HepG2 (cell line): ENCODE results near the gene CYB561. TPM values are rescaled to one million over a fixed set of nuclear protein-coding genes. Genes with fewer than 3 reads are reported as not detected.

Source experiments
- ASH2L ChIP-seq: fragments of 300-600, 200-600 bp; sonication (generic); IDR thresholded peaks from 2 replicates; pipeline ENCODE4 v1.7.0; 2017; ENCODE audit warnings: low read depth, mild to moderate bottlenecking, moderate library complexity, mixed read lengths, low read length; ENCODE audit not compliant: insufficient read length
- BCL3 ChIP-seq: sonication (generic); formaldehyde crosslinking; IDR thresholded peaks from 2 replicates; pipeline ENCODE4 v1.5.1; 2020; ENCODE audit warnings: mild to moderate bottlenecking, missing genetic modification reagents, moderate library complexity
- DPF2 ChIP-seq: sonication (generic); formaldehyde crosslinking; IDR thresholded peaks from 2 replicates; pipeline ENCODE4 v1.4.0; 2020; ENCODE audit warnings: mild to moderate bottlenecking, low read depth, missing genetic modification reagents, borderline replicate concordance
- FOXK1 ChIP-seq: sonication (generic); formaldehyde crosslinking; IDR thresholded peaks from 2 replicates; pipeline ENCODE4 v1.4.0; 2020; ENCODE audit warnings: low read depth, missing genetic modification reagents, borderline replicate concordance
- HNF4A ChIP-seq: sonication (generic); formaldehyde crosslinking; IDR thresholded peaks from 2 replicates; pipeline ENCODE4 v1.4.0; 2020; ENCODE audit warnings: missing genetic modification reagents
- KDM1A ChIP-seq: IDR thresholded peaks from 2 replicates; pipeline ENCODE4 v1.6.1; 2016; ENCODE audit warnings: missing compliant biosample characterization
- KDM5A ChIP-seq: fragments of 200-600 bp; sonication (generic); IDR thresholded peaks from 2 replicates; pipeline ENCODE4 v1.7.0; 2018; ENCODE audit warnings: antibody characterized with exemption, mild to moderate bottlenecking, low read length, borderline replicate concordance
- MXD1 ChIP-seq: sonication (generic); formaldehyde crosslinking; IDR thresholded peaks from 2 replicates; pipeline ENCODE4 v1.4.0; 2020; ENCODE audit warnings: mild to moderate bottlenecking, missing genetic modification reagents
- RCOR2 ChIP-seq: IDR thresholded peaks from 2 replicates; pipeline ENCODE4 v1.6.1; 2016; ENCODE audit warnings: missing biosample characterization, missing genetic modification reagents
- SKI ChIP-seq: fragments of 450-650 bp; IDR thresholded peaks from one replicate; pipeline ENCODE4 v1.6.1; 2018; ENCODE audit warnings: mild to moderate bottlenecking; ENCODE audit not compliant: partially characterized antibody
- TFDP1 ChIP-seq: IDR thresholded peaks from 2 replicates; pipeline ENCODE4 v1.6.1; 2016; ENCODE audit warnings: missing compliant biosample characterization, missing genetic modification reagents, borderline replicate concordance
- ZGPAT ChIP-seq: IDR thresholded peaks from 2 replicates; pipeline ENCODE4 v1.6.1; 2016; ENCODE audit warnings: mild to moderate bottlenecking
- ZNF556 ChIP-seq: sonication (generic); formaldehyde crosslinking; IDR thresholded peaks from 2 replicates; pipeline ENCODE4 v1.4.0; 2020; ENCODE audit warnings: mild to moderate bottlenecking, missing genetic modification reagents, borderline replicate concordance
- ZNF607 ChIP-seq: sonication (generic); formaldehyde crosslinking; IDR thresholded peaks from 2 replicates; pipeline ENCODE4 v1.5.1; 2020; ENCODE audit warnings: missing genetic modification reagents, mild to moderate bottlenecking, borderline replicate concordance
- ZSCAN25 ChIP-seq: sonication (generic); formaldehyde crosslinking; IDR thresholded peaks from 2 replicates; pipeline ENCODE4 v1.8.0; 2022; ENCODE audit warnings: mild to moderate bottlenecking, missing genetic modification reagents
- ZSCAN5A ChIP-seq: sonication (generic); formaldehyde crosslinking; IDR thresholded peaks from 2 replicates; pipeline ENCODE4 v1.8.0; 2022; ENCODE audit warnings: mild to moderate bottlenecking, missing genetic modification reagents, borderline replicate concordance
- polyA plus RNA-seq, 8 experiments: library from polyadenylated mRNA; depleted of rRNA in 3 of 8; stranded (reverse) in 7 of 8; unstranded in 1 of 8; fragments of >200 nt; fragmentation: Illumina TruSeq in 4 of 8; extraction: Trizol in 4 of 8; gene quantifications; 2 replicates each; pipeline versions ENCODE4 v1.2.1 to v1.2.3, GENCODE V29; 2011 to 2016; ENCODE audit warnings: low read depth in 4 of 8, missing spikeins in 1 of 8, mixed read lengths in 1 of 8; ENCODE audit not compliant: insufficient read depth in 1 of 8
- total RNA-seq, 5 experiments: library from RNA; depleted of rRNA; stranded (reverse); fragments of >200 nt; fragmentation: Illumina TruSeq; extraction: Trizol; gene quantifications; 2 replicates each; pipeline ENCODE4 v1.2.3, GENCODE V29; 2016; ENCODE audit warnings: low read depth in 1 of 5
- TF ChIP-seq, protein P1 (sequence below): sonication (generic); formaldehyde crosslinking; IDR thresholded peaks from 2 replicates; pipeline ENCODE4 v1.4.0; 2020; ENCODE audit warnings: low read depth, missing genetic modification reagents

Gene CYB561
- total and polyA plus RNA-seq, 2 of the 13 experiments (the other 11 are each of a cell fraction or from before 2014, with no cell fraction given): 1.5 to 6.7 TPM

DNA sequence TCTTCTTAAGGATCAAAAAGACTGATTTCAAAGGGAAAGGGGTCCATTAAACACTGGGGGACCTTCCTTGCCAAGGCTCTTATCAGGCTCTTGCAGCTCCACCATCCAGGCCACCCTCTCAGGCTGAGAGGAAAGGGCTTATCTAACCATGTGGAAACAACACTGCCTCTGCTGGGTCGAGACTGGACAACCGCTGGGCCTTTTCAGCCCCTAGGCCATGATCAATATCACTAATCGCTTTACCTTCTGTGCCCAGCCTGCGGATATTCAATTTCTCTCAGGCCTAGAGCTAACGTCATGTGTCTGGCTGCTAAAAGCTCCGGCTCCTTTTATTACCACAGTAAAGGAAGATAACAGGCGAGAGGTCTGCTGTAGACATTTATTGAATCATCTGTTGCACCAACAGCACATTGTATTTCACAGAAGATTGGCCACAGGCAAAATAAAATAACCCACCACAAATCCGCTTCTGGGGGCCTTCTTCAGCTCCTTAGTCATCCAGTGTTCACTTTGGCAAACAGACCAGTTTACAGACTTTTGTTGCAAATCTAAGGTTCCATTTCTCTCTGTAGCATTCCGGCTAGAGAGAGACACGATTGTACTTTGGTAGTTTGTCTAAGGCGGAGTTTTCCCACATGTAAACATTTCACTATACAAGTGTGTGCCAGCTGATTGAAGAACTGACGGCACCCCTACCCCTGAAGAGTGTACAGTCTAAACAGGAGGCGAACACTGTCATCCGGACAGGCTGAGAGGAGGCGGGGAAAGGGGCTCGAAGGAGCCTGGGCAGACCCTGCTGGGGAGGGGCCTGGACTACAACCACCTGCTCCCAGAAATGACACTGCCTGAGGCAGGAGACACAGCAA lies 13.9 kb downstream of the CYB561 start (continued):
- TF ChIP-seq ZNF556 (CRISPR knock-in tag) (peak; percentile 39; the same call in 1 of the 2 replicates), SKI (peak; percentile 56), DPF2 (CRISPR knock-in tag) (no peak), KDM1A (peak; percentile 63; the same call in 1 of the 2 replicates), ASH2L (peak; percentile 41), ZSCAN5A (CRISPR knock-in tag) (peak; percentile 42; the same call in 1 of the 2 replicates), ZNF607 (CRISPR knock-in tag) (peak; percentile 63; the same call in 1 of the 2 replicates), KDM5A (no peak), RCOR2 (peak; percentile 55; the same call in 1 of the 2 replicates), FOXK1 (peak; percentile 54; the same call in 1 of the 2 replicates), TFDP1 (CRISPR knock-in tag) (0 out of 2 replicates have a peak, but pooled peaks have one; percentile 46), BCL3 (CRISPR knock-in tag) (peak; percentile 39; the same call in 1 of the 2 replicates), ZGPAT (CRISPR knock-in tag) (peak; percentile 55; the same call in 1 of the 2 replicates), HNF4A (CRISPR knock-in tag) (peak; percentile 66), MXD1 (CRISPR knock-in tag) (no peak), ZSCAN25 (CRISPR knock-in tag) (peak; percentile 70; the same call in 1 of the 2 replicates)
- TF ChIP-seq, protein P1, sequence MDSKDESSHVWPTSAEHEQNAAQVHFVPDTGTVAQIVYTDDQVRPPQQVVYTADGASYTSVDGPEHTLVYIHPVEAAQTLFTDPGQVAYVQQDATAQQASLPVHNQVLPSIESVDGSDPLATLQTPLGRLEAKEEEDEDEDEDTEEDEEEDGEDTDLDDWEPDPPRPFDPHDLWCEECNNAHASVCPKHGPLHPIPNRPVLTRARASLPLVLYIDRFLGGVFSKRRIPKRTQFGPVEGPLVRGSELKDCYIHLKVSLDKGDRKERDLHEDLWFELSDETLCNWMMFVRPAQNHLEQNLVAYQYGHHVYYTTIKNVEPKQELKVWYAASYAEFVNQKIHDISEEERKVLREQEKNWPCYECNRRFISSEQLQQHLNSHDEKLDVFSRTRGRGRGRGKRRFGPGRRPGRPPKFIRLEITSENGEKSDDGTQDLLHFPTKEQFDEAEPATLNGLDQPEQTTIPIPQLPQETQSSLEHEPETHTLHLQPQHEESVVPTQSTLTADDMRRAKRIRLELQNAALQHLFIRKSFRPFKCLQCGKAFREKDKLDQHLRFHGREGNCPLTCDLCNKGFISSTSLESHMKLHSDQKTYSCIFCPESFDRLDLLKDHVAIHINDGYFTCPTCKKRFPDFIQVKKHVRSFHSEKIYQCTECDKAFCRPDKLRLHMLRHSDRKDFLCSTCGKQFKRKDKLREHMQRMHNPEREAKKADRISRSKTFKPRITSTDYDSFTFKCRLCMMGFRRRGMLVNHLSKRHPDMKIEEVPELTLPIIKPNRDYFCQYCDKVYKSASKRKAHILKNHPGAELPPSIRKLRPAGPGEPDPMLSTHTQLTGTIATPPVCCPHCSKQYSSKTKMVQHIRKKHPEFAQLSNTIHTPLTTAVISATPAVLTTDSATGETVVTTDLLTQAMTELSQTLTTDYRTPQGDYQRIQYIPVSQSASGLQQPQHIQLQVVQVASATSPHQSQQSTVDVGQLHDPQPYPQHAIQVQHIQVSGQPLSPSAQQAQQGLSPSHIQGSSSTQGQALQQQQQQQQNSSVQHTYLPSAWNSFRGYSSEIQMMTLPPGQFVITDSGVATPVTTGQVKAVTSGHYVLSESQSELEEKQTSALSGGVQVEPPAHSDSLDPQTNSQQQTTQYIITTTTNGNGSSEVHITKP: 0 out of 2 replicates have a peak, but pooled peaks have one; percentile 21
